Sigmoid colon (tissue), 7 donors: ENCODE data around the gene PTPN2. TPM values are rescaled to one million over a fixed set of nuclear protein-coding genes. Genes with fewer than 3 reads are reported as not detected.

Source experiments
- DNase-seq: peaks from one replicate; pipeline ENCODE4 v3.0.0-alpha.2; 2019
- H3K27ac ChIP-seq, 4 donors: fragments of 200-600 bp; sonication (generic); one replicate each; pipeline ENCODE4 v1.5.1; 2016 to 2019; ENCODE audit warnings: mild to moderate bottlenecking in 1 of 4
- H3K27me3 ChIP-seq, 3 donors: fragments of 200-600 bp; sonication (generic); one replicate each; pipeline ENCODE4 v1.5.1; 2019; ENCODE audit warnings: mild to moderate bottlenecking in 1 of 3
- H3K36me3 ChIP-seq, 4 donors: fragments of 200-600 bp; sonication (generic); one replicate each; pipeline ENCODE4 v1.5.1; 2016 to 2019
- H3K4me1 ChIP-seq, 4 donors: fragments of 200-600 bp; sonication (generic); one replicate each; pipeline ENCODE4 v1.5.1; 2017 to 2019
- H3K4me3 ChIP-seq, 4 donors: fragments of 200-600 bp; sonication (generic); one replicate each; pipeline ENCODE4 v1.5.1; 2017 to 2019; ENCODE audit warnings: mild to moderate bottlenecking in 2 of 4, moderate library complexity in 1 of 4
- H3K9me3 ChIP-seq, 4 donors: fragments of 200-600 bp in 3 of 4; sonication (generic) in 3 of 4; one replicate each; pipeline versions ENCODE4 v1.5.1 to v1.6.1; 2013 to 2019
- EP300 ChIP-seq, 4 donors: sonication (generic); formaldehyde crosslinking; IDR thresholded peaks; one replicate each; pipeline ENCODE4 v1.6.1; 2017; ENCODE audit warnings: antibody characterized with exemption in 4 of 4
- POLR2A ChIP-seq, 2 donors: fragments of 450-650 bp; IDR thresholded peaks; one replicate each; pipeline ENCODE4 v1.6.1; 2016; ENCODE audit warnings: antibody characterized with exemption in 2 of 2, mild to moderate bottlenecking in 2 of 2, moderate library complexity in 2 of 2
- POLR2AphosphoS5 ChIP-seq, 4 donors: sonication (generic); formaldehyde crosslinking; IDR thresholded peaks; one replicate each; pipeline ENCODE4 v1.6.1; 2017; ENCODE audit warnings: antibody characterized with exemption in 4 of 4
- WGBS, 2 donors: extraction: QIAGEN DNeasy Blood & Tissue Kit; methylation state at CpG; one replicate each; pipeline ENCODE4 v1.1.7; 2013; 5-methylcytosine and 5-hydroxymethylcytosine counted together
- intact Hi-C: fragments of 100-400 bp; cut with DNase I; formaldehyde crosslinking; loops from one replicate; pipeline ENCODE4 v1.15.1; 2023
- polyA plus RNA-seq, 3 donors: library from polyadenylated mRNA; stranded (reverse); fragments of 200-250 nt; gene quantifications; one replicate each; pipeline ENCODE4 v1.2.3, GENCODE V29; 2013
- total RNA-seq, 4 donors: library from RNA; depleted of rRNA; stranded (reverse); fragments of >200 nt; gene quantifications; one replicate each; pipeline ENCODE4 v1.1.0, GENCODE V29; 2016
- TF ChIP-seq, protein P1 (sequence below), 4 experiments: fragments of 450-650 bp in 3 of 4; fragments of 200-600 bp in 1 of 4; IDR thresholded peaks; one replicate each; pipeline ENCODE4 v1.5.1; 2016 to 2019; ENCODE audit warnings: antibody characterized with exemption in 4 of 4, mild to moderate bottlenecking in 3 of 4, moderate library complexity in 2 of 4
- donor health status: healthy with polysubstance abuse.
- donor health status: Bipolar disorder and iron deficiency.
- donor health status: healthy.

The PTPN2 gene
- total and polyA plus RNA-seq, 7 donors: 20.0 to 43.1 (median 31.0) TPM

DNA sequence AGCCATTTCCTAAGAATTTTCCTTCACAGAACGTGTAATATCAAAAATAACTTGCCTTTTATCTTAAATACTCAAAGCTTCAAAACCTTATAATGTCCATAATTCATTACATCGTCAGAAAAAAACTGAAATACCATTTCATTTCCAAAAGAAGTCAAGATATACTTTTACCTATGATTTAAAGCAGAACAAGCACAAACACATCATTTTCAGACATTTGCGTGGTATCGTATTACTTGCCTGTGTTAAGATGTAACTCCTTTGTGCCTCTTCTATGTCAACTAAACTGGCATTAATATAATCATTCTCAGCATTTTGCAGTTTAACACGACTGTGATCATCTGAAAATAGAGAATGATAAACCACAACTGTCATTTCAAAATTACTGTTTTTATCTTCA is 47.5 kb downstream of the PTPN2 start:
- Histone ChIP-seq H3K27ac (no peak overlapping the region), H3K27me3 (no peaks in the 10 kb centered on the region), H3K9me3 (no peaks in the 10 kb centered on the region), H3K4me1 (peaks cover 0 to 9% (median 4%) of the 10 kb centered on the region in 4 donors), H3K36me3 (peaks cover 0 to 22% (median 0%) of the 10 kb centered on the region in 4 donors), H3K4me3 (no peak overlapping the region)
- 84 to 91% methylated on average over 5 of the region's 5 CpGs for WGBS, 2 donors
- intact Hi-C loops: no loop called here
- TF ChIP-seq EP300 (IDR thresholded peaks at IDR 0.05): no peak
- TF ChIP-seq POLR2A (IDR thresholded peaks at IDR 0.05): no peak
- TF ChIP-seq POLR2AphosphoS5 (IDR thresholded peaks at IDR 0.05): no peak
- TF ChIP-seq, protein P1, sequence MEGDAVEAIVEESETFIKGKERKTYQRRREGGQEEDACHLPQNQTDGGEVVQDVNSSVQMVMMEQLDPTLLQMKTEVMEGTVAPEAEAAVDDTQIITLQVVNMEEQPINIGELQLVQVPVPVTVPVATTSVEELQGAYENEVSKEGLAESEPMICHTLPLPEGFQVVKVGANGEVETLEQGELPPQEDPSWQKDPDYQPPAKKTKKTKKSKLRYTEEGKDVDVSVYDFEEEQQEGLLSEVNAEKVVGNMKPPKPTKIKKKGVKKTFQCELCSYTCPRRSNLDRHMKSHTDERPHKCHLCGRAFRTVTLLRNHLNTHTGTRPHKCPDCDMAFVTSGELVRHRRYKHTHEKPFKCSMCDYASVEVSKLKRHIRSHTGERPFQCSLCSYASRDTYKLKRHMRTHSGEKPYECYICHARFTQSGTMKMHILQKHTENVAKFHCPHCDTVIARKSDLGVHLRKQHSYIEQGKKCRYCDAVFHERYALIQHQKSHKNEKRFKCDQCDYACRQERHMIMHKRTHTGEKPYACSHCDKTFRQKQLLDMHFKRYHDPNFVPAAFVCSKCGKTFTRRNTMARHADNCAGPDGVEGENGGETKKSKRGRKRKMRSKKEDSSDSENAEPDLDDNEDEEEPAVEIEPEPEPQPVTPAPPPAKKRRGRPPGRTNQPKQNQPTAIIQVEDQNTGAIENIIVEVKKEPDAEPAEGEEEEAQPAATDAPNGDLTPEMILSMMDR (IDR thresholded peaks at IDR 0.05): no peak
- no peak for DNase-seq

DNA sequence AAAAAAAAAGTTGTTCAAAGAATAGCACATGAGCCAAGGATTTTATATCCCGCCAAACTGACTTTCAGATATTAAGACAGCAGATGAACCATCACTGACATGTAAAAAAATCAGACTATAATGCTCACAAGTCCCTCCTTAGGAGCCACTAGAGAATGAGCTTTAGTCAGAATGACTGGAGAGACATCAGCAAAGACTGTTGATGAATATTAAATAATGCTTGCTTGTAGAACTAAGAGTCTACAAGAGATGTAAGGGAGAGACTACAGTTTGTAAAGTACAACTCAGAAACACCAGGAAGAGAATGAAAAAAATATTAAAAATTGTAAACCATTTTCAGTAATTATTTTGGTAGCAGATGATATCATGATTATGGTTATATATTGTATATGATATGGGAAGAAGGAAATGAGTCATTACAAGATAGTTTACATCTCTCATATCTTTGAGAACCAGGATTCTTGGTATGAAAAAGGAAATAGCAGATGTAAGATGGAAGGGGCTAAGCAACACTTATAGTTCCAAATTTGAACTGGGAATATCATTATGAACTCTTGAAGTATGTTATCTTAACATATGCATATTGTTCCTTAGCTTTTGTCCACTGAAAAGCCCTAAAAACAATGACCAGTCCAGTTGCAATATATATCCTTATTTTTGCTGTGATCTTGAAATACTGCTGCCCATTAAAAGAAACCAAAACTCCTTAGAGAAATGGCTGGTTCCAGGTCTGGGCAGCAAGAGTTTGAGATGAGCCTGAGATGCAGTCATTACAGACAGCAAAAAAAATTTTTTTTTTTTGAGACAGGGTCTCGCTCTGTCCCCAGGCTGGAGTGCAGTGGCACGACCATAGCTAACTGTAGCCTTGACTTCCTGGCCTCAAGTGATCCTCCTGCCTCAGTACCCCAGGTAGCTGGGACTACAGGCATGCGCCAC is 55.7 kb downstream of the PTPN2 start:
- Histone ChIP-seq H3K27ac (no peak overlapping the region), H3K27me3 (no peaks in the 10 kb centered on the region), H3K4me1 (no peaks in the 10 kb centered on the region), H3K36me3 (peaks cover 0 to 64% (median 0%) of the 10 kb centered on the region in 4 donors), H3K9me3 (peaks cover 0 to 6% (median 4%) of the 10 kb centered on the region in 4 donors), H3K4me3 (no peak overlapping the region)
- 98 to 99% methylated on average over 4 of the region's 4 CpGs for WGBS, 2 donors
- no peak for TF ChIP-seq EP300 (IDR thresholded peaks at IDR 0.05)
- no peak for TF ChIP-seq POLR2AphosphoS5 (IDR thresholded peaks at IDR 0.05)
- TF ChIP-seq, protein P1 (IDR thresholded peaks at IDR 0.05): no peak
- no peak for TF ChIP-seq POLR2A (IDR thresholded peaks at IDR 0.05)
- no peak for DNase-seq
- intact Hi-C loops: no loop called here

DNA sequence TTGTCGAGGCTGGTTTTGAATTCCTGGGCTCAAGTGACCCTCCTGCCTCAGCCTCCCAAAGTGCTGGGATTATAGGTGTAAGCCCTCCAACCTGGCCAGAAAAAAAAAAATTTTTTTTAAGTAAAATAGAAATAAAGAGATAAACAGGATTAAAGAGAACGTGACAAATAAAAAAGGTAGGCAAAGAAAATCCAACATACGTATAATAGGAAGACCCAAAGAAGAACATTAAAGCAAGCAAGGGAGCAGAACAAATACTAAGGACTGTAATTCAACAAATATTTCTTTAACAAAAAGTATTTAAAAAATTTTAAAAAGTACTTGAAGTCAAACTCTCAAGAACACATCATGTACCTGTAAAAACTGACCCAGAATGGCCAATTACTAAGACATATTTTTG is 56.4 kb downstream of the PTPN2 start:
- Histone ChIP-seq H3K9me3 (peaks cover 0 to 6% (median 4%) of the 10 kb centered on the region in 4 donors), H3K4me1 (no peaks in the 10 kb centered on the region), H3K27me3 (no peaks in the 10 kb centered on the region), H3K4me3 (no peak overlapping the region), H3K27ac (no peak overlapping the region), H3K36me3 (peaks cover 0 to 60% (median 0%) of the 10 kb centered on the region in 4 donors)
- no peak for TF ChIP-seq EP300 (IDR thresholded peaks at IDR 0.05)
- TF ChIP-seq POLR2A (IDR thresholded peaks at IDR 0.05): no peak
- TF ChIP-seq, protein P1 (IDR thresholded peaks at IDR 0.05): no peak
- no peak for TF ChIP-seq POLR2AphosphoS5 (IDR thresholded peaks at IDR 0.05)
- WGBS, 2 donors: 97 to 99% methylated on average over 3 of the region's 3 CpGs
- DNase-seq: no peak
- intact Hi-C loops: no loop called here

DNA sequence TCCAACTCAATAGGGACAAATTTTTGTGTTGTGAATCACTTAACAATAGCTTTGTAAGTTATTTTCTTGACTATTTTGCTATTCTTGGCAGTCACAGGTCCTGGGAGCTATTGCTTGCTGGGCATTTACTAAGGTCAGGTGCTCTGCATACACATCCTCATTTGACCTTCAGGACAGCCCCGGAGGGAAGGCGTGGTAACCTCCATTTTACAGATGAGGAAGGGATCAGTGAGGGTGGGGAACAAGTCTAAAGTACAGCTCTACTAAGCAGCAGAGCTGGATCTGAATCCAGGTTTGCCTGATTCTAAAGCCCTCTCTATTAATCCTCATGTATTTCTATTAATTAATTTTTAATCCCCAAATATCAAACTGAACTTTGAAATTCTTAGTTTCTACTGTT is 58.8 kb downstream of the PTPN2 start:
- Histone ChIP-seq H3K9me3 (peaks cover 0 to 6% (median 4%) of the 10 kb centered on the region in 4 donors), H3K4me3 (no peak overlapping the region), H3K27ac (no peak overlapping the region), H3K4me1 (peaks cover 0 to 7% (median 0%) of the 10 kb centered on the region in 4 donors), H3K36me3 (peaks cover 0 to 49% (median 0%) of the 10 kb centered on the region in 4 donors), H3K27me3 (no peaks in the 10 kb centered on the region)
- WGBS, 2 donors: 46 to 86% methylated on average over 2 of the region's 2 CpGs
- intact Hi-C loops: no loop called here
- no peak for DNase-seq
- TF ChIP-seq POLR2AphosphoS5 (IDR thresholded peaks at IDR 0.05) (no peak), EP300 (IDR thresholded peaks at IDR 0.05) (no peak), POLR2A (IDR thresholded peaks at IDR 0.05) (no peak)
- TF ChIP-seq, protein P1 (IDR thresholded peaks at IDR 0.05): no peak
